ENCODE measurements around the gene PLCH1.

PLCH1 gene

DNA sequence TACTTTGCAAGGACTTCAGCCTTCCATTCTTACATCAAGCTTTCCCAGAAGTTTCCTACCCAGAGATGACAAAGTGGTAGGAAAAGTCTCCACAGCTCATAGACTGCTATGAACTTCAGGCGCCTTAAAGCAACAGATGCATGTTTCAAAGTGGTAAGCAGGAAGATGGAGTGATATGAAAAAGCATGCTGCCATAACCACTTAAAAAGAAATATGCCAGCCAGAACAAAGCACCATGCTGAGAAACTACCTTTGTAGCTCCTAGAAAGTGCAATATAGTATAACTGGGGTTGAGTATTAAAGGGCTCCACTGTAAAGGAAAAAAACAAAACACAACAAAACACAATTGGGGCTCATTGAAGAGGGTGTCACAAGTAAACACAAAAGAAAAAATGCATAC lies 259.0 kb downstream of the PLCH1 start:
- DNase-seq (ENCODE audit: low read depth in 1 of 2, low spot score in 1 of 2): no peak

DNA sequence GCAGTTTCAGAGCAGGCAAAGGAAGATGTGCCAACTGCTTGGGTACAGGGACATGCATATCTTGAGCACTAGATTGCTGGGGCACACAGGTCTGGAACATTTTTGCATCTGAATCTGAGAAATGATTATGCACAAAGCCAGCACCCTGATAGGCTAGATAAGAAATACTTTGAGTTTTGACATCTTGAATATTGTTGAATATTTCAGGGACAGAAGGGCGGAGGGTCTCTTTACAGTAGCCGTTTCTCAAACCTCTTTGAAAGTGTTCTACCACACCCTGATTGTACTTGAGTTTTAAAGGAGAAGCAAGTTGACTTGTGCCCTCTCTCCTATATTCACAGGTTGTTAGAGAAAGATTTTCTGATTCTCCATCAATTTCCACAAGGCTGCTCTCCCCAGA lies 263.3 kb downstream of the PLCH1 start:
- no peak for DNase-seq (ENCODE audit: low read depth in 1 of 2, low spot score in 1 of 2)

DNA sequence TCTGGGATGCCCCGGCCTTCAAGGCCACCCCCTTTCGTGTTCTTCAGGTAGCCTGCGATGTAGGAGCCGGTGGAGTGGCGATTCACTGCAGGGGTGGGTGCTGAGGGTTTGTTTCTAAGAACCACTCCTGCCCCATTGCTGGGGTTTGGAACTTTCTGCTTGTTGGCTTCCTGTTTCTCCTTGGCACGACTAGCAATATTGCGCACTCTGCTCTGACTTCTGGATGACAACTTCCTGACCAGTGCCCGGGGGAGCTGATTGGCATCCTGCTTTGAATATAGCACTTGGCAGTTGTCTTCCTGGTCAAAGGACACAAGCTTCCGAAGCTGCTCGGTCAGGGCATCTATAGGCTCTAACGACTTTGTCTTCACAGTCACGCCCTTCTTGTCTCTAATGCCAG lies 263.8 kb downstream of the PLCH1 start:
- DNase-seq (ENCODE audit: low read depth in 1 of 2, low spot score in 1 of 2): no peak

DNA sequence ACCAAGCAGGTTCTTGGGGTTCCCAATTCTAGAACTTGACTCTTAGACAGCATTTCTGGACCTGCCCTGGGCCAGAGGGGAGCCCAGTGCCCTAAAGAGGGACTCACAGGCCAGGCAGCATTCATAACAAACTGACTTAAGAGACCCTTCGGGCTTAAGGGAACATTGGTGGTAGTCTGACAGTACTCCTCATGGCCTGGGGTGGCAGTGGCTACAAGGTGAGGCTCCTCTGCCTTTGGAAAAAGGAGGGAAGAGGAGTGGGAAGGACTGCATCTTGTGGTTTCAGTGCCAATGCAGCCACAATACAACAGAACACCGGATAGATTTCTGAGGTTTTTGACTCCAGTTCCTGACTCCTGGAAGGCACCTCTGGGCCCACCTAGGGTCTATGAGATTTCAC lies 279.2 kb downstream of the PLCH1 start:
- DNase-seq (ENCODE audit: low read depth in 1 of 2, low spot score in 1 of 2): no peak

DNA sequence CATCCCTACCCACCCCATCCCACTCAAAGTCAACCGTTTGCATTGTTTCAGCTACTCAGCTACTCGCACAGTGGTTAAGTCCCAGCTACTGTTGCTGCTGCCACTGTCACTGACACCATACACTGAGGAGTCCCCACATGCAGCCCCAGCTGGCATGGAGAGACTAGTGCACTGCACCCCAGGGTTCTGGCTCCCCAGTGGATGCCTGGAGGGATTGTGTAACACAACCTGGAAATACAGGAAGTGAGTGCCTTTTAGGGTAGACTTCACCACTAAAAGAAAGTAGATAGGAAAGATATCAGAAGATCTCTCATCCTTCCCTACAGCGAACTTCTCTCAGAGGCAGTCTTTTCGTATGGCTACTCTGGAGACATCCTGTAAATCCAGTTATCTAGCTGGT lies 282.2 kb downstream of the PLCH1 start:
- no peak for DNase-seq (ENCODE audit: low read depth in 1 of 2, low spot score in 1 of 2)

DNA sequence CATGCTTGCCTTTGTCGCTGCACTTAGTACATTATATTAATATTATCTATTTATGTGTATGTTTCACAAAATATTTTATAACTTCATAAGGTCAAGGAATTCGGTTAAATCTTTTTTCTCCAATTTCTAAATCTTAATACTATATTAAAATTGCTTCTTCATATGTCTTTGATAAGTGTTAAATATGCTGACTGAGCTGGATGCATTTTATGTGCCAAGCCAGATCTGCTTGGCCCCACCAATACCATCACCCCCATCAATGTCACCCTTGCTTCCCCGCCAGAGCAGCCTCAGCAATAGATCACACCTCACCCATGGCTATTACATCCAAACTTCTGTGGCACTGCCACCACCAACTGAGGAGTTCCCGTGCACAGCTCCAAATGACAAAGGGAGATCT lies 287.3 kb downstream of the PLCH1 start:
- no peak for DNase-seq (ENCODE audit: low read depth in 1 of 2, low spot score in 1 of 2)

DNA sequence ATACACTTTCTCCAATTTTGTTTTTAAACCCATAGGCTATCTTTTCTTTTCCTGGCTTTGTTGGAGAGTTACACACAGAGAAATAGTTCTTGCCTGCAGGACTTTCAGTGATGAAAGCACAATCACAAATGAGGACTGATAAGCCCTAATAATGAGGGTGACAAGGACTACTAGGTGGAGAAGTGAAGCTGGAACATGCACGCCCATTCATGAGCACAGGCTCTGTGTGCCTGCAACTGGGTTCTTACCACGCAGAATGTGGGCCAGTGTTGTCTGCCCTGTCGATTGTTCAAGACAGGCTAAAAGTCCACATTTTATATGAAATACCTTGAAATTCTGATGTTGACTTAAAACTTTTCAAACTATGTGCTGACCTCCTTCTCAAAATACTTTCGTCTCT lies 289.1 kb downstream of the PLCH1 start:
- no peak for DNase-seq (ENCODE audit: low read depth in 1 of 2, low spot score in 1 of 2)

DNA sequence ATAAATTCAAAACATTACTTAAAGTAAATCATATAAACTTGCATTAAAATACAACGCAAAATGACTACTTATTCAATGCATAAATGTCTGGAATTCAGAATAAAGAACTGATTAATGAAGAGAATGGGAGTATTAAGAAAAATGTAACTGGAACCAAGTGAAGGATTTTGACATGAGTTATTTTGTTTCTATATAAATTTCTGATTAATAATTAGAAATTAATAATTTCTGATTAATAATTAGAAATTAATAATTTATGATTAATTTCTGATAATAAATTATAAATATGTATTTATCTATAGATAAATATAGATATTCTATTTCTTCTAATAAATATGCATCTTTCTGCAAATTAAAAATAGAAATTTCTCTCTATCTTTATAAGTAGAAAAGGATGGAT lies 291.4 kb downstream of the PLCH1 start:
- no peak for DNase-seq (ENCODE audit: low read depth in 1 of 2, low spot score in 1 of 2)

DNA sequence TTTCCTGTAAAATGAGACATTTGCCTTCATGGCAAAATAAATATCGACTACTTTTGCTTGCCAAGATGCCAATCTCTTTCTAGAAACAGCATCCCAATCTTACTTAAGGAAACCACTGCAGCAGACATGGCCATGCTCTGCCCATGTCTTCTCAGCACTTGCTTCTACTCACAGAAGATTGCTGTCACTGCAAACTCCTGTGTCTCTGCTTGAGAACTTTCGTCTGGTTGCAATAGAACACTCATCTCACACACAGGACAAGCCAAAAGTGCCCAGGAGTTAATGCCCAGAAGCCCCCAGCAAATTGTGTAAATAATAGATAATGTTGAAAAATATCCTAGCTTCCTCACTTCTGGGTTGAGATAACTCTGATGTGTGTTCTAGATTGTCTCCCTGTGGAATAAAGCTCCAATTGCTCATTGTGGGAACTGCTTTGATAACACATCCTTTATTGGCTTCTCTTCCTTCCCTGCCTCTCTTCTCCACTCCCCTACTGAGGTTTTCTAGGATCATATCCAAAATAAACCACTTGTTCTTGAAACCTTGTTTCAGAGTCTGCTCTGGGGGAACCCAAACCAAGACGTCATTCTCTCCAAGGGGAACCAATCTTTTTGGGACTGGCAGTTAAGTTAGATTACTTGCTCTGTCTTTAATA lies 295.1 kb downstream of the PLCH1 start:
- DNase-seq (ENCODE audit: low read depth in 1 of 2, low spot score in 1 of 2): no peak

DNA sequence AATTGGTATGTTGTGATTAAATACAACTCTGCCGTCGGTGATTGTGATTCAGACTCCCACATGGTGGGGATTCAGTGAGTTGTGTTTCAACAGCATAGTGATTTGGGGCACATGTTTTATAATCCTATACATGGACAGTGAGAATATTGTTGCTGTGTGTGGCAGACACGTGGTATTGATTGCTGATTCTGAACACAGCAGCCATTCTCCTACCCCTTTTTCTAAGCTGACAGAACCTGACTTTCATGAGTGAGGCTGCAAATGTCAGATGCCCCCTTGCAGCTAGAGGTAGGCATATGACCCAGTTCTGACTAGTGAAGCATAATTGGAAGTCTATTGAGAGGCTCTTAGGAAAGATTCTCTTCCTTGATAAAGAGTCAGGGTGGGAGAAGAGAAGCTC lies 296.3 kb downstream of the PLCH1 start:
- no peak for DNase-seq (ENCODE audit: low read depth in 1 of 2, low spot score in 1 of 2)

DNA sequence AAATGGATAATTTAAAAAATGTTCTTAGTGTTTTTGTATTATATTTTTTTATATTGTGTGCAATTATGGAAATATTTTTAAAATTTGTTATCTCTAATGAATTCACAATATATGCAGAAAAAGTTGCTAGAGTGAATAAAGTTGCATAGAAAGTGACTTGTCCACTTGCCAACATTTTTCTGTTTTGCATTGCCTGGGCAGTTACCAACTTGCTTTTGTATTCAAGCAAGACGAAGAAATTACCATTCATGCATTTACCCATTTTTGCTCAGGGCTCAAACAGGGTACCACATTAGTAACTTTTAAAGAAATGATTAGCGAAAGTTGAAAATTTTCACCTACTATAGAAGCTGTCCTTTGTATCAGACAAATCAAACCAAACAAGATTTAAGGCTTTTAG lies 298.5 kb downstream of the PLCH1 start:
- DNase-seq (ENCODE audit: low read depth in 1 of 2, low spot score in 1 of 2): no peak

DNA sequence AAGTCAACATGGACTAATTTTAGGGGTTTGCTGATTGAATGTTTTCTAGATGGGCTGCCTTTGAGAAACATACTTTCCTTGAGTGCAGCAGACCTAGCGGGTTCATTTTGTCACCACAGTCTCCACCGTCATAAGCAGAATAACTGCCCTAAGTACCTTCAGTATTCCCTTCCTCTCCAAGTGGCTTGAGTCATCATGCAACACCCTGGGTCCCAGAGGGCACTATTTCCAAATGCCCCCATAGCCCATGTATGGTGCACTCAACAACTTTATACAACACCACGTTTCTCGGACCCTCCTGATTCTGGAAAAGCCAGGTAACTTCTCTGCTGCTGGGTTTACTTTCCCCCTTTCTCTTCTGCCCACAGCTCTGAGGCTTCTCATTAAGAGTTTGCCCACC lies 300.1 kb downstream of the PLCH1 start:
- no peak for DNase-seq (ENCODE audit: low read depth in 1 of 2, low spot score in 1 of 2)

DNA sequence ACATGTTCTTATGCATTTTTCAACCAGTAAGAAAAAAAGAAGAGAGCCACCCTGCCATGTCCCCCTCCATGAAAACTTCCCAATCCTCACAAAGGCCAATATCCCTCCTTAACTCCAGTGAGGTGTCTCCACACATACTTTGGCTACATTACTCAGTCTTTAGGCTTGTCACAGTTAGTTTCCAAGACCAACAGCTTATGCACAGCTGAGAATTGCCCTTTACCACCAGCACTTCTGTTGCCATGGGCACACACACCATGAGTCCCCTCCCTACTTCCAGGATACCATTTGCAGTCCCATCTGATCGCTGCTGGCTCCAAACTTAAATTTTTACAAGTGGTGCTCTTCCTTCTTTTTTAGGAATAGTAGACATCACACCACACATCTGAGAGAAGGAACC lies 301.1 kb downstream of the PLCH1 start:
- DNase-seq (ENCODE audit: low read depth in 1 of 2, low spot score in 1 of 2): no peak

DNA sequence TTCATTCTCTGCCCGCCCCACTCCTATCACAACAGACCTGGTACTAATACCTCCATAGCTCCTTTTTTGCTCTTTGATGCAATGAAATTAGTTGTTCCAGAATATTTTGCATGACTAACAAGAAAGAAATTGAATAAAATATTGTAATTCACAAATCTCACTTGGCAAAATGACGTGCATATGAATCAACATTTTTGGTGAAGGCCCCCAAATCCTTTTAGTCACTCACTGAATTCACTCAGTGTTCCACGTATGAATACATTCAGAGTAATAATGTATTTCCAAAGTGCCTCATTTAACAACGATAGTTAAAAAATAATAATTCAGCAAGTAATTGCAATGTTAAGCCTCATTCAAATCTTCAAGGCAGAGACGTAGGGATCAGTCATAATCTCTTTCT lies 302.8 kb downstream of the PLCH1 start:
- no peak for DNase-seq (ENCODE audit: low read depth in 1 of 2, low spot score in 1 of 2)

DNA sequence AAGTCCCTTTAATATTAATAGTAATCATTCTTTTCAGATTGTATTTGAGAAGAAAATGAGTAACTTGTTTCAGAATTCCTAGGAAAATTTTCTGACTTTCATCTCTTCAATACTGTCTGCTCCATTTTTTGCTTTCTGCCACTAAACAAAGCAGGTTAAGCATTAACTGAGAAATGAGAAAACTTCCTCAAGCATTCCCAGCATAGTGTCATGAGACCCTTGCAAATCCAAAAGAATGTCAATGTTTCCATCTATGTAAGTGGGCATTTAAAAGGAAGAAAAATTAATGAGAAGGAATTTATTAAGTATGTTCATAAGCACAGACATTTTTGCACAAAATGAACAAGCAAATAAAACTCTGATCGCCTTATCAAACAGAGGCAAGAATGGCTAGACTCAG lies 303.4 kb downstream of the PLCH1 start:
- DNase-seq (ENCODE audit: low read depth in 1 of 2, low spot score in 1 of 2): no peak

DNA sequence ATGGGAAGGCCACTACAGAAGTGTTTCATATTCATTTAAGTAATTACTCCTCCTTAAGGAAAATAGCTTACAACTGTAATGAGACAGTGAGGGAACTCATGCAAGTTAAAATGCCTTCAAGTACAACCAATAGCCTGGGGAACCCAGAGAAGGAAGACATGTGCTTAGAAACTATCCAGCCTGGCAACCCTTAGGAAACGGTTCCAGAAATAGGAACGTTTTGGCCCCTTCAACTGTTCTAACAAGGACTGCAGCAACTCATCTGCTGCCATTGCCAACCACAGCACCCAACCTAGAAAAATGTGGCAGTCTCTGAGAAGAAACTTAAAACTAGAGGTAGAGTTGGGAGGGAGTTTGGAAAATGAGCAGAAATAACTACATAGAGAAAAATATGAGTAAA lies 303.8 kb downstream of the PLCH1 start:
- DNase-seq (ENCODE audit: low read depth in 1 of 2, low spot score in 1 of 2): no peak

DNA sequence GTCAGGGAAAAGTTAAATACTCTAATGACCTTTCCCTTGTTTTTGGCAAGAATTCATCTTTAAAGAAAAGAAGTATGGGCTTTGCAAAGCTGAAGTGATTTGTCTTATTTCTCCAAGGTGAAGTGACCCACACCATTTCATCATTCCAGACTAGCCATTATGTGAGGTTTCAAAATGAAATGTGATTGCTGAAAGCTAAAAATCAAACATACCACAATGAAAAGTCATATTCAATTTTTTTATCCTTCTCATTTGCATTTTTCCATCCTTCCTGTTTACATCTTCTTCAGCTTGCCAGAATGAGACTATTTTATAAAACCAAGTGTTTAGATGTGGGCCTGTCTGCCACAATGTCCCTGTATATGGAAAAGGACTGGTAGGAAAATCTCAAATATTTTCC lies 309.1 kb downstream of the PLCH1 start:
- no peak for DNase-seq (ENCODE audit: low read depth in 1 of 2, low spot score in 1 of 2)

DNA sequence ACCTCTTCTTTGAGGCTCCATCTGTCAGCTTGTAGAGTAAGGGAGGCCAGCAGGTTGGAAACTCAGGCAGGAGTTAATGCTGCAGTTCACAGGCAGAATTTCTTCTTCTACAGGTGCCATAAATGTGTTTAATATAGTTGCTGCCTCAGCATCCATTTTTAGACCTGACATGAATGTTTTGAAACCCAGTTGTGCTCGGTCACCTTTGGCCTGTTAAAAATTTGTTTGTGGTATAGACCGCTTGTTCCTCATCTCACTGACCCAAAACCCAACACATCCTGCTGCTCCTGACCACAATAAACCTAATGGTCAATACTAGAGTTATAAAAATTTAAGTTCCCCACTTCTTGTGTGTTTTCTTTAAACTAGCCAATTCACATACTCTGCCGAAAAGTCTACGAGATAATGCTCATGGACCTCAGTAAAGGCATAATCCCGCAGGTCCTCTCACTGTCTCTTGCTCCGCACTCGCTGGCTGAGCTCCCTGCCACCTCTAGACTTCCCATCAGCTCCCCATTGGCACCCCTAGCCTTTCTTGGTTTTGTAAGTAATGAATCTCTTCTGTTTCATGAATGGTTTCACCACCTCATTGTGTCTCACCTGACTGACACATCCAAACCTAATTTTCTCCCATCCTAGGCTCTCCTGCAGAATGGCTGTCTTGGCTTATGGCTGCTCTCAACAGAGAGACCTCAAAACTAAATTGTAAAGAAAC lies 312.9 kb downstream of the PLCH1 start:
- no peak for DNase-seq (ENCODE audit: low read depth in 1 of 2, low spot score in 1 of 2)

DNA sequence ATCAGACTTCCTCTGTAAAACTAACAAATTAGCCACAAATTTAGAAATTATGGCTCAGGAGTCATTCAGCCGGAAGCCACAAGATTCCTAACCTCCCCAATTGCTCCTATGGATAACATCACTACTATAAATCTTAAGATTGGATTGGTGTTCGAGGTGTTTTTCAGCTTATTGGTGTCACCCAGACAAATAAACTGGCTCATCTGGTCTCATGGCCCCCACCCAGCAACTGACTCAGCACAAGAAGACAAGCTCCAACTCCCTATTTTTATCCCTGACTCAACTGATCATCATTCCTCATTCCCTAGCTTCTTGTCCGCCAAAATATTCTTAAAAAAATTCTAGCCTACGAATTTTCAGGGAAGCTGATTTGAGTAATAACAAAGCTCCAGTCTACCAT lies 316.3 kb downstream of the PLCH1 start:
- DNase-seq (ENCODE audit: low read depth in 1 of 2, low spot score in 1 of 2): no peak

DNA sequence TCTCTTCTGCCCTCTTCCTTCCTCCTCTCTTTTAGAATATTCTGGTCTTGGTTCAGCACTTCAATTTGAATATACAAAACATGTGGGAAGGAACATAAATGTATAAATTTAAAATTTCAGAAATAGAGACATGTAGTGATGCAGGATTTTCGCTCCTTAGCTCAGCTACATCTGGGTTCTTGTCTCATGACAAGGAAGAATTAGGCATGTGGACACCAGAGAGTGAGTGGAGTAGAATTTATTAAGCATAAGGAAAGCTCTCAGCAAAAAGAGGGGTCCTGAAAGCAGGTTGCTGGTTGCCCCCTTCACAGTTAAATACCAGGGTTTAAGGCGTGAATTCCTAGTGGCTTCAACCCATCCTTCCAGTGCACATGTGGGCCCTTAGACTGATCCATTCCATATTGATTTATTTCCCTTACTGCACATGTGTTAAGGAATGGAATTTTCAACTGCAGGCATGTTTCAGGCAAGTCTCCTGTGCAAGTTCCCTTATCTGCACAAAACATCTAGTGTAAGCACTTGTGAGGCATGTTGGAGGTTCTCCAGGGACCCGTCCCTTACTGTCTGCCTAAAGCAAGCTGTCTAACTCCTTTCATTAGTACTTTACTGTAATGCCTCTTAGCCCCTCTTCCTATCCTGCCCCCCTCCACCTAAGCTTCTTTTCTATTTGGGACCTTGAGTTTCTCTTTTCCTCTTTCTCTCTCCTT lies 318.2 kb downstream of the PLCH1 start:
- no peak for DNase-seq (ENCODE audit: low read depth in 1 of 2, low spot score in 1 of 2)

DNA sequence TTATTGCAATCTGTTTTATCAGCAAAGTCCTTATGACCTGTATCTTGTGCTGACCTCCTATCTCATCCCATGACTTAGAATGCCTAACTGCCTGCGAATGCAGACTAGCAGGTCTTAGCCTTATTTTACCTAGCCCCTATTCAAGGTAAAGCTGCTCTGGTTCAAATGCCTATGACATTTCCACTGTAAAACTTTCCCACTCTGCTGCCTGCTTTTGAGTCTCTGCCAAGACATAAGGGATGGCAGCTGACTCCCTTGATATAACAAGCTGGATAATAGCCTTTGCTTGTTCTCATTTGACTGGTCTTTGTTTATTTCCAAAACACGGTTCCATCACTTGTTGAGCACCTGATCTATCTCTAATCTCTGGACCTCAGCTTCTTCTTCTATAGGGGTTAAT lies 319.5 kb downstream of the PLCH1 start:
- no peak for DNase-seq (ENCODE audit: low read depth in 1 of 2, low spot score in 1 of 2)

DNA sequence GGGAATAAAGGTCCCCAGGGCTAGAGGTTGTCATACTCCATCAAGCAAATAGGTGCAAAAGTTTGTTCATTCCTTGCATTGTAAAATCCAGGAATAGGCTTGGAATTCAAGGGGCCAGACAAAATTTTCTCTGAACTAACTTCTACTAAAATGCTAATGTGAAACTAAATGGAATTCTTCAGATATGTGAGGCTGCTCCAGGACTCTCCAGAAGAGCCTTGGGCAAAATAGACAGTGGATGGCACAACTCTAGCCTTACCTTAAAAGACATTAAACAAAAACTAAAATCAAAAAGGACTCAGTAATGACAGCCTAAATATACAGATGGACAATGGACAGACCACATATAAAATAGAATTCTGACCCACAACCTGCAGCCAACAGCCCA lies 320.6 kb downstream of the PLCH1 start:
- DNase-seq (ENCODE audit: low read depth in 1 of 2, low spot score in 1 of 2): no peak

All from stimulated activated CD4-positive, alpha-beta T cell treated with anti-CD3 and anti-CD28 coated beads, Interleukin-15, amount 100 ng/mL, for 1 hour (primary cell).